Osteocyte (in vitro differentiated cells): ENCODE measurements around the gene VPS8. TPM values are rescaled to one million over a fixed set of nuclear protein-coding genes. Genes with fewer than 3 reads are reported as not detected.

Source experiments
- DNase-seq: peaks from one replicate; pipeline ENCODE4 v3.0.0; 2021; ENCODE audit warnings: mixed read lengths; ENCODE audit not compliant: unreplicated experiment; ENCODE audit errors: extremely low spot score
- H3K27ac Mint-ChIP-seq: one replicate; pipeline ENCODE4 v1.8.0; 2021; ENCODE audit warnings: mild to moderate bottlenecking, mixed read lengths; ENCODE audit not compliant: unreplicated experiment
- H3K27me3 Mint-ChIP-seq: one replicate; pipeline ENCODE4 v1.8.0; 2021; ENCODE audit warnings: mixed read lengths; ENCODE audit not compliant: unreplicated experiment
- H3K36me3 Mint-ChIP-seq: one replicate; pipeline ENCODE4 v1.8.0; 2021; ENCODE audit warnings: mixed read lengths; ENCODE audit not compliant: unreplicated experiment
- H3K4me1 Mint-ChIP-seq: one replicate; pipeline ENCODE4 v1.8.0; 2021; ENCODE audit warnings: mixed read lengths; ENCODE audit not compliant: unreplicated experiment
- H3K4me3 Mint-ChIP-seq: one replicate; pipeline ENCODE4 v1.8.0; 2021; ENCODE audit warnings: mild to moderate bottlenecking, moderate library complexity, mixed read lengths; ENCODE audit not compliant: unreplicated experiment
- H3K9me3 Mint-ChIP-seq: one replicate; pipeline ENCODE4 v1.8.0; 2021; ENCODE audit warnings: mixed read lengths; ENCODE audit not compliant: unreplicated experiment
- CTCF ChIP-seq: fragments of 200-600 bp; sonication (generic); IDR thresholded peaks from 2 replicates; pipeline ENCODE4 v1.5.0; 2021; ENCODE audit warnings: antibody characterized with exemption, mild to moderate bottlenecking, moderate library complexity
- total RNA-seq: library from RNA; stranded (reverse); gene quantifications from 2 replicates; pipeline ENCODE4 v1.2.1, GENCODE V29; 2021

The VPS8 gene
- total RNA-seq, 1 donor from 2014 or later = 53.5 TPM

- peaks cover 17% of the 10 kb centered on the region for H3K36me3 Mint-ChIP-seq
- DNase-seq = no peak
- H3K4me1 Mint-ChIP-seq = peaks cover 14% of the 10 kb centered on the region
- no peak overlapping the region for H3K27ac Mint-ChIP-seq
- TF ChIP-seq CTCF = no peak
- no peaks in the 10 kb centered on the region for H3K9me3 Mint-ChIP-seq
- no peak overlapping the region for H3K4me3 Mint-ChIP-seq
- no peaks in the 10 kb centered on the region for H3K27me3 Mint-ChIP-seq
Measured at GRCh38 chr3:184816614-184817013, 4.6 kb downstream of the VPS8 start.

- no peak for DNase-seq
- no peak for TF ChIP-seq CTCF
- H3K4me3 Mint-ChIP-seq = no peak overlapping the region
- peaks cover 21% of the 10 kb centered on the region for H3K36me3 Mint-ChIP-seq
- H3K27ac Mint-ChIP-seq = no peak overlapping the region
- no peaks in the 10 kb centered on the region for H3K9me3 Mint-ChIP-seq
- H3K4me1 Mint-ChIP-seq = no peaks in the 10 kb centered on the region
- H3K27me3 Mint-ChIP-seq = no peaks in the 10 kb centered on the region
Measured at GRCh38 chr3:184820525-184820924, 8.6 kb downstream of the VPS8 start.

- TF ChIP-seq CTCF = no peak
Measured at GRCh38 chr3:184821034-184821433, 9.1 kb downstream of the VPS8 start.

GRCh38 chr3:184822081-184822480, 10.1 kb downstream of the VPS8 start:
- Mint-ChIP-seq H3K36me3 (peaks cover 16% of the 10 kb centered on the region), H3K27me3 (no peaks in the 10 kb centered on the region), H3K9me3 (no peaks in the 10 kb centered on the region), H3K4me1 (no peaks in the 10 kb centered on the region), H3K27ac (no peak overlapping the region), H3K4me3 (no peak overlapping the region)
- TF ChIP-seq CTCF = no peak
- DNase-seq = no peak

More at GRCh38 chr3:184821034-184821433, 9.1 kb downstream of the VPS8 start:
- H3K4me3 Mint-ChIP-seq = no peak overlapping the region
- H3K4me1 Mint-ChIP-seq = no peaks in the 10 kb centered on the region
- DNase-seq = no peak
- H3K36me3 Mint-ChIP-seq = peaks cover 21% of the 10 kb centered on the region
- no peaks in the 10 kb centered on the region for H3K27me3 Mint-ChIP-seq
- H3K9me3 Mint-ChIP-seq = no peaks in the 10 kb centered on the region
- no peak overlapping the region for H3K27ac Mint-ChIP-seq

GRCh38 chr3:184822654-184823053, 10.7 kb downstream of the VPS8 start:
- Mint-ChIP-seq H3K4me3 (no peak overlapping the region), H3K27me3 (no peaks in the 10 kb centered on the region), H3K4me1 (no peaks in the 10 kb centered on the region), H3K36me3 (peaks cover 18% of the 10 kb centered on the region), H3K9me3 (no peaks in the 10 kb centered on the region), H3K27ac (no peak overlapping the region)
- DNase-seq = no peak
- TF ChIP-seq CTCF = no peak
